CD4-positive, alpha-beta T cell (primary cell): ENCODE results near the gene SPATC1L. TPM values are rescaled to one million over a fixed set of nuclear protein-coding genes. Genes with fewer than 3 reads are reported as not detected.
A peak's percentile ranks its signal among the peaks of the same experiment; 100 is the strongest.

Experiments
- ATAC-seq: fragments of 200-7000 bp; cut with Tn5 transposase; one replicate; pipeline ENCODE4 v1.10.0; 2022; ENCODE audit warnings: mild to moderate bottlenecking; ENCODE audit not compliant: poor library complexity
- CTCF ChIA-PET: fragments of 350-600 bp; sonication (Branson Sonifier 250); formaldehyde crosslinking; loops from one replicate; lab custom pipeline; 2021; ENCODE audit warnings: antibody characterized with exemption, inconsistent platforms; lab: Charles Lee
- POLR2A ChIA-PET: fragments of 350-600 bp; sonication (Branson Sonifier 250); formaldehyde crosslinking; loops from one replicate; lab custom pipeline; 2021; ENCODE audit warnings: antibody characterized with exemption, inconsistent platforms; lab: Charles Lee
- DNase-seq, 14 experiments: peaks; one replicate each; pipeline ENCODE4 v3.0.0-alpha.2; 2013 to 2020; ENCODE audit warnings: mixed read lengths in 2 of 14
- H3K27ac ChIP-seq, 2 donors: one replicate each; pipeline versions ENCODE4 v1.5.1 to v1.7.0; 2013; ENCODE audit warnings: low read length in 2 of 2, low read depth in 1 of 2, mild to moderate bottlenecking in 1 of 2
- H3K27me3 ChIP-seq, 2 experiments: 1 replicate in 1 of 2; 2 replicates in 1 of 2; pipeline versions ENCODE4 v1.6.1 to v1.7.0; 2013; ENCODE audit warnings: low read length in 2 of 2, control low read depth in 1 of 2, mild to moderate bottlenecking in 1 of 2, moderate library complexity in 1 of 2; ENCODE audit not compliant: insufficient read depth in 2 of 2, control insufficient read depth in 1 of 2
- H3K36me3 ChIP-seq: one replicate; pipeline ENCODE4 v1.6.1; 2013; ENCODE audit warnings: low read length, control low read depth; ENCODE audit not compliant: insufficient read depth
- H3K4me1 ChIP-seq: one replicate; pipeline ENCODE4 v1.6.1; 2013; ENCODE audit warnings: low read length, control low read depth; ENCODE audit not compliant: insufficient read depth
- H3K4me3 ChIP-seq: one replicate; pipeline ENCODE4 v1.5.1; 2013; ENCODE audit warnings: mild to moderate bottlenecking, low read length, moderate library complexity
- H3K9me3 ChIP-seq, 2 experiments: 1 replicate in 1 of 2; 2 replicates in 1 of 2; pipeline versions ENCODE4 v1.6.1 to v1.7.0; 2013; ENCODE audit warnings: low read length in 2 of 2, mild to moderate bottlenecking in 2 of 2, control low read depth in 1 of 2, moderate library complexity in 1 of 2; ENCODE audit not compliant: control insufficient read depth in 1 of 2, insufficient read depth in 1 of 2
- H3K27ac Mint-ChIP-seq: one replicate; pipeline ENCODE4 v1.8.0; 2020; ENCODE audit warnings: mixed read lengths
- H3K27me3 Mint-ChIP-seq: one replicate; pipeline ENCODE4 v1.8.0; 2021; ENCODE audit warnings: mixed read lengths
- H3K36me3 Mint-ChIP-seq: one replicate; pipeline ENCODE4 v1.8.0; 2021; ENCODE audit warnings: low read depth, mixed read lengths
- H3K4me1 Mint-ChIP-seq: one replicate; pipeline ENCODE4 v1.8.0; 2021; ENCODE audit warnings: low read depth, mixed read lengths
- H3K4me3 Mint-ChIP-seq: one replicate; pipeline ENCODE4 v1.8.0; 2020; ENCODE audit warnings: mild to moderate bottlenecking, mixed read lengths
- H3K9me3 Mint-ChIP-seq: one replicate; pipeline ENCODE4 v1.8.0; 2020; ENCODE audit warnings: mixed read lengths
- CTCF ChIP-seq: fragments of 200-600 bp; IDR thresholded peaks from one replicate; pipeline ENCODE4 v1.8.0; 2022; ENCODE audit warnings: antibody characterized with exemption, mild to moderate bottlenecking
- intact Hi-C, 2 experiments: fragments of 100-400 bp; cut with DNase I in 1 of 2; cut with micrococcal nuclease in 1 of 2; formaldehyde crosslinking; loops; one replicate each; pipeline versions ENCODE4 v1.15.1 to v1.9.0; 2023 to 2025; cut with DNase I, micrococcal nuclease
- total RNA-seq, 174 experiments: library from RNA in 2 of 174; stranded (reverse) in 2 of 174; gene quantifications; one replicate each; pipeline ENCODE4 v1.2.3 and lab custom pipeline; 2021 to 2026

Gene SPATC1L
- total RNA-seq, 2 experiments from 2014 or later = 2.8 to 3.0 TPM

GRCh38 chr21:46128933-46129571, 55.2 kb downstream of the SPATC1L start:
- intact Hi-C loops = no loop called here
- no peak for ATAC-seq
- POLR2A ChIA-PET = no interaction called here
- CTCF ChIA-PET = no interaction called here
- Histone ChIP-seq H3K36me3 (no peaks in the 10 kb centered on the region), H3K4me1 (no peaks in the 10 kb centered on the region), H3K27me3 (no peaks in the 10 kb centered on the region), H3K4me3 (no peak overlapping the region), H3K9me3 (peaks cover 0 to 4% of the 10 kb centered on the region in 2 experiments), H3K27ac (no peak overlapping the region)
- Mint-ChIP-seq H3K36me3 (no peaks in the 10 kb centered on the region), H3K27ac (no peak overlapping the region), H3K9me3 (no peaks in the 10 kb centered on the region), H3K4me1 (no peaks in the 10 kb centered on the region), H3K27me3 (no peaks in the 10 kb centered on the region), H3K4me3 (no peak overlapping the region)
- peak in 1 of 14 experiments; percentile 4 for DNase-seq
- no peak for TF ChIP-seq CTCF

- ATAC-seq = no peak
- H3K27me3 Mint-ChIP-seq = no peaks in the 10 kb centered on the region
- no peak for DNase-seq
Observed at GRCh38 chr21:46128106-46128932, 55.9 kb downstream of the SPATC1L start.

More at GRCh38 chr21:46128106-46128932, 55.9 kb downstream of the SPATC1L start:
- Mint-ChIP-seq H3K4me1 (no peaks in the 10 kb centered on the region), H3K27ac (no peak overlapping the region), H3K9me3 (no peaks in the 10 kb centered on the region), H3K36me3 (no peaks in the 10 kb centered on the region), H3K4me3 (no peak overlapping the region)
- no peak for TF ChIP-seq CTCF
- H3K4me1 ChIP-seq = no peaks in the 10 kb centered on the region
- H3K27ac ChIP-seq = no peak overlapping the region
- no peaks in the 10 kb centered on the region for H3K27me3 ChIP-seq
- no peaks in the 10 kb centered on the region for H3K36me3 ChIP-seq
- POLR2A ChIA-PET = no interaction called here
- intact Hi-C loops = no loop called here
- CTCF ChIA-PET = no interaction called here
- no peak overlapping the region for H3K4me3 ChIP-seq
- H3K9me3 ChIP-seq = peaks cover 0 to 4% of the 10 kb centered on the region in 2 experiments
